Posterior vena cava (tissue), 2 donors: ENCODE data around the gene C1QA. TPM values are rescaled to one million over a fixed set of nuclear protein-coding genes. Genes with fewer than 3 reads are reported as not detected.

ENCODE experiments used
- DNase-seq: peaks from one replicate; pipeline ENCODE4 v3.0.0-alpha.2; 2020; ENCODE audit warnings: low spot score
- intact Hi-C, 2 donors: fragments of 100-400 bp; cut with DNase I; formaldehyde crosslinking; loops; one replicate each; pipeline versions ENCODE4 v1.14.1 to v1.14.2; 2022 to 2023
- long read RNA-seq, 2 donors: library from polyadenylated mRNA; unstranded; transcript quantifications; one replicate each; pipeline ENCODE4 v2.0.0, GENCODE V29; 2020 to 2021
- total RNA-seq, 2 donors: library from RNA; stranded (reverse); fragmentation: NEBNext Ultra II Directional; extraction: Animal tissue kit (Norgen Biotek cat#: 25700); gene quantifications; one replicate each; pipeline ENCODE4 v1.2.1, GENCODE V29; 2021
- donor health status: DM: yes; HTN: yes; CAD: no.
- donor health status: DM: yes; HTN: yes; CAD: no.

Gene C1QA, protein sequence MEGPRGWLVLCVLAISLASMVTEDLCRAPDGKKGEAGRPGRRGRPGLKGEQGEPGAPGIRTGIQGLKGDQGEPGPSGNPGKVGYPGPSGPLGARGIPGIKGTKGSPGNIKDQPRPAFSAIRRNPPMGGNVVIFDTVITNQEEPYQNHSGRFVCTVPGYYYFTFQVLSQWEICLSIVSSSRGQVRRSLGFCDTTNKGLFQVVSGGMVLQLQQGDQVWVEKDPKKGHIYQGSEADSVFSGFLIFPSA
- total RNA-seq, result 100 to 1,000 TPM in 1 of 2 donors, 10 to 100 TPM in 1; 72.6 to 301 TPM
- long read RNA-seq, donor 1, transcript C1QA-201 (3 exons, 1,143 nt), result major isoform, 50 of 70 reads
- long read RNA-seq, donor 1, partial matches to known transcripts, result 11 of 70 reads
- long read RNA-seq, donor 1, other reads (novel, unspliced or antisense), result 4 of 70 reads
- long read RNA-seq, donor 2, transcript C1QA-201 (3 exons, 1,143 nt), result major isoform, 32 of 51 reads
- long read RNA-seq, donor 2, partial matches to known transcripts, result 9 of 51 reads
- long read RNA-seq, donor 2, other reads (novel, unspliced or antisense), result 6 of 51 reads

DNA sequence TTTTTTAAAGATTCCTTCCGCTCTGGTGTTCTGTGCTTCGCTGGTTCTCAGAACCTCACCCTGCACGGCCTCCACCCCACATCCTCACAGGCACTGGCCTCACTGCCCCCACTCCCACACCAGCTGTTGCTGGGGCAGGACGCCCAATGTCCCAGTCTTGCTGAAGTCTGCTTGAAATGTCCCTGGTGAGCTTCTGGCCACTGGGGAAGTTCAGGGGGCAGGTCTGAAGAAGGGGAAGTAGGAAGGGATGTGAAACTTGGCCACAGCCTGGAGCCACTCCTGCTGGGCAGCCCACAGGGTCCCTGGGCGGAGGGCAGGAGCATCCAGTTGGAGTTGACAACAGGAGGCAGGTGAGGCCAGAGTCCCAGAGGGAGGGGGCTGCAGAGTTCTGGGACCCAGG lies at the start of gene C1QA:
Gene C1QA (plus strand): TSS at position 276 of the 400 bp plus-strand sequence. CDS start 989 bp downstream, outside the sequence.
- intact Hi-C loops, result loop anchor here in 1 of 2 donors (10.0 kb wide), 1 partner anchor 102 kb away; no protein-coding TSS in a partner anchor
- DNase-seq, result peak; percentile 92

DNA sequence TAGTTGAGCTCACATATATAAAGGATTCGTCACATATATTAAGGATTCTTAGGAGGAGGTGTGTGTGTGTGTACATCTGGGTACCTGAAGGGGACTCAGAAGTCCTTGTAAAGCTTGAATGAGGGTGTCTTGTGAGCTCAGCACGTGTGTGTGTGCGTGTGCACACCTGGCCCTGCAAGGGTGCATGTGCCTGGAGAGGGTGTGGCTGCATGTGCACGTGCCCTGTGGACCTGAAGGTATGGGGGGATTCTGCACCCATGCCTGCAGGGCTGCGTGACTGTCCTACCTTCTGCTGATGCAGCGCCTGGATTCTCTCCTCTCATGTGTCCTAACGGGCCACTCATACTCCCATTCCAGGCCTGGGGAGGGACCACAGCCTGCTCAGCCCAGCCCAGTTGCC lies 49.2 kb upstream of the C1QA start:
- intact Hi-C loops, result no loop called here
- DNase-seq, result no peak

DNA sequence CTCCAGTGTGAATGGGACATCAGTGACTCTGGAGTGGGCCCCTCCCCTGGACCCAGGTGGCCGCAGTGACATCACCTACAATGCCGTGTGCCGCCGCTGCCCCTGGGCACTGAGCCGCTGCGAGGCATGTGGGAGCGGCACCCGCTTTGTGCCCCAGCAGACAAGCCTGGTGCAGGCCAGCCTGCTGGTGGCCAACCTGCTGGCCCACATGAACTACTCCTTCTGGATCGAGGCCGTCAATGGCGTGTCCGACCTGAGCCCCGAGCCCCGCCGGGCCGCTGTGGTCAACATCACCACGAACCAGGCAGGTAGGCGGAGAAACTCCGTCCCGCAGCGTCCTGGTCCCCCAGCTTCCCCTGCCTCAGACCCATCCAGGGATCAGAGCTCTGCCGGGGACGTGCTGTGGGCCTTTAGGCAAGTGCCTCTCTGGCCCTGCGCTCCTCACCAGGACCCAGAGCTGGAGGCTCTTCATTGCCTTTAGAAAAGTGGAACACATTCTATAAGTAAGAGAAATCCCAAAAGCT lies 47.5 kb upstream of the C1QA start:
- DNase-seq, result no peak
- intact Hi-C loops, result no loop called here

DNA sequence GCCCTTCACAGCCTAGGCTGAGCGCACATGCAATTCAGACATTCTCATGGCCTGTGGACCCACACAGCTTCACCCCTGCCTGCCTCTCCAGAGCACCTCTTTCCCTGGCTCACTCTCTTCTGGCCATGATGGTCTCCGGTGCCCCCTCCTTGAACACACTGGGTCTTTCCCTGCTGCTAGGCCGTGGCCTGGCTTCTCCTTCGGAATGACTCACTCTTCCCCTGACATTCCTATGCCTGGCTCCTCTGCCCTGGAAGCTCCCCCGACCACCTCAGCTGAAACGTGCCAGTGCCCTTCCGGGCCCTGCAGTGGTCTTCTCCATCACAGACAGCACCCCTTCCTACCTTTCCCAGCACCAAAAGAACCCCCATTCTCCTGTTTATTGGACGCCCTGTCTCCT lies 44.9 kb upstream of the C1QA start:
- intact Hi-C loops, result no loop called here
- DNase-seq, result no peak

DNA sequence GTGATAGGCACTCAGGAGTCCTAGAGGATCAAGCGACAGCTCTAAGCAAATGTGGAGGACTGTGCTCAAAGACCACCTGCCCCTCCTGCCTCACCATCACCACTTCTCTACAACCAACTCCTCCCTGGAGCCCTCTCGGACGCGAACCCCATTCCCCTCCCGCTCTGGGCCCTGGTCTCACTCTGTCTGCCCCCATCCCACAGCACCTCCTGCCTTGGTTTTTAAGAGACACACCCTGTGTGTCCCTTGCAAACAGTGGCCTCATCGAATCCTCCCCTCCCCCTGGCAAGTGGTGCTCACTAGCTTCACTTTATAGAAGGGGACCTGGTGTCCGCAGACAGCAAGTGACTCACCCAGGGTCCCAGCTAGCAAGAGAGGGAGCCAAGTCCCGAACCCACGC lies 44.4 kb upstream of the C1QA start:
- intact Hi-C loops, result no loop called here
- no peak for DNase-seq

DNA sequence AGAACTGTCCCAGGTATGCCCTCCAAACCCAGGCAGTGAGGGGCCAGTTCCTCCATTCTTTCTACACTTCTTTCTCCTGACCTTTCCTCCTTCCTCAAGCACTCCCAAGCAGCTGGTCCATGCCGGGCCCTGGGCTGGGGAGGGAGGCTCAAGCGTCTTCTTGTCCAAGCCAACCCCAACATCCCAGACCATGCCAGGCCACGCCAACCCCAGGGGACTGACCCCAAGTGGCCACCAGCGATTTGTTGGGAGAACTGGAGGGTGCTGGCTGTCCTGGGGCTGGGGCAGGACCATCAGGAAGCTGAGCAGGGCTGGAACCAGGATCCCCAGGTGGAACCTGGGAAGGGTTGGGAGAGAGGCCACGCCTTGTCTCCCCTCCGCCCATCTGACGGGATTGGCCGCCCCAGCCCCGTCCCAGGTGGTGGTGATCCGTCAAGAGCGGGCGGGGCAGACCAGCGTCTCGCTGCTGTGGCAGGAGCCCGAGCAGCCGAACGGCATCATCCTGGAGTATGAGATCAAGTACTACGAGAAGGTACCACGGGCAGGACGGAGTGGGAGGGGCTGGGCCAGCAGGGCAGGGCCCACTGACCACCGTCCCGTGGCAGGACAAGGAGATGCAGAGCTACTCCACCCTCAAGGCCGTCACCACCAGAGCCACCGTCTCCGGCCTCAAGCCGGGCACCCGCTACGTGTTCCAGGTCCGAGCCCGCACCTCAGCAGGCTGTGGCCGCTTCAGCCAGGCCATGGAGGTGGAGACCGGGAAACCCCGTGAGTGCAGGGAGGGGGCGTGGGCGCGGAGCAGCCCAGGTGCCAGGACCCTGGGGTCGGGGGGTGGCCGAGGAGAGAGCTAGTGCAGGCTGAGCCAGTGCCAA lies 43.3 kb upstream of the C1QA start:
- intact Hi-C loops, result loop anchor here in 1 of 2 donors (1.0 kb wide), 1 partner anchor 45 kb away; no protein-coding TSS in a partner anchor
- no peak for DNase-seq

DNA sequence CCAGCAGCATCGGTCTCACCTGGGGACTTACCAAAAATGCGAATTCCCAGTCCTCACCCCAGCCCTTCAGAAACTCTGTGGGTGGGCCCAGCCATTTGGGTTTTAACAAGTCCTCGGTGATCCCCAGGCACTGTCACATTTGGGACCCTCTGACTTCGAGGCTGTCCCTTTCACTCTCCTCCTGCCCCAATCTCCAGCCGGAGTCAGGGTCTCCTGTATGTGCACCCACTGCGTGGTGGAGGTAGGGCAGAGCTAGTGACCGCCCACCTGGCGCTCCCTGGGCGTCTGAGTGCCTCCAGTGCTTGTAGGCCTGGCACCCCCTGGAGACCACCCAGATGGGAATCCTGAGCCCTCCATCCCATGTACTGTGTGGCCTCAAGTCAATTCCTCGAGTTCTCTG lies 42.0 kb upstream of the C1QA start:
- no peak for DNase-seq
- intact Hi-C loops, result no loop called here

DNA sequence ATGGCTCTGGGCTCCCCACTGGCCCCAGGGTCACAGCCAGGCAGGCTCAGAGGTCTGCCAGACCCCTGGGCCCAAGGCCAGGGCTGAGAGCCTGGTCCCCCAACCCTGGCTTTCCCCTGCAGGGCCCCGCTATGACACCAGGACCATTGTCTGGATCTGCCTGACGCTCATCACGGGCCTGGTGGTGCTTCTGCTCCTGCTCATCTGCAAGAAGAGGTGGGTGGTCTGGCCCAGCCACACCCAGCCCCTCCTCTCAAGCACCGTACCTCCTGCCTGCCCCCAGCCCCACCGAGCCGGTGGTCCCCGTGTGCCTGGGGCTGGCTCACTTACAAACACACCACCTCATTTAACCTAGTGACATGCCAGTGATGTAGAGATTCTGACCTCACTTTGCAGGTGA lies 41.3 kb upstream of the C1QA start:
- intact Hi-C loops, result no loop called here
- no peak for DNase-seq

DNA sequence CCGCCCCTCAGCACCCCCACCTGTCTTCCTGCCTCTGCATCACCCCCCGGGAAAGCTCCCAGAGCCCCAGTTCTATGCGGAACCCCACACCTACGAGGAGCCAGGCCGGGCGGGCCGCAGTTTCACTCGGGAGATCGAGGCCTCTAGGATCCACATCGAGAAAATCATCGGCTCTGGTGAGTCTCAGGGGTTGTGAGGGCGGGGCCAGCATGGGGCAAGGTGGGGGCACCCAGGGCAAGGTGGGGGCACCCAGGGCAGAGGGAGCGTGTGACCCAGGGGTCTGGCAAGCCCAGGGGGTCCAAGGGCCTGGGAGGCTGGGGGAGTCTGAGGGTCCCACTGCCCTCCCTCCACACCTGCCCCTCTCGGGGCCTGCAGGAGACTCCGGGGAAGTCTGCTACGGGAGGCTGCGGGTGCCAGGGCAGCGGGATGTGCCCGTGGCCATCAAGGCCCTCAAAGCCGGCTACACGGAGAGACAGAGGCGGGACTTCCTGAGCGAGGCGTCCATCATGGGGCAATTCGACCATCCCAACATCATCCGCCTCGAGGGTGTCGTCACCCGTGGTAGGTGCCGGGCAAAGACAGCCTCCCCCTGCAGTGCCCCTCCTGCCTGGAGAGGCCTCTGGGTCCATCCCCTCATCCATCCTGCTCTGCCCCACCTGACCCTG lies 39.0 kb upstream of the C1QA start:
- intact Hi-C loops, result no loop called here
- no peak for DNase-seq

DNA sequence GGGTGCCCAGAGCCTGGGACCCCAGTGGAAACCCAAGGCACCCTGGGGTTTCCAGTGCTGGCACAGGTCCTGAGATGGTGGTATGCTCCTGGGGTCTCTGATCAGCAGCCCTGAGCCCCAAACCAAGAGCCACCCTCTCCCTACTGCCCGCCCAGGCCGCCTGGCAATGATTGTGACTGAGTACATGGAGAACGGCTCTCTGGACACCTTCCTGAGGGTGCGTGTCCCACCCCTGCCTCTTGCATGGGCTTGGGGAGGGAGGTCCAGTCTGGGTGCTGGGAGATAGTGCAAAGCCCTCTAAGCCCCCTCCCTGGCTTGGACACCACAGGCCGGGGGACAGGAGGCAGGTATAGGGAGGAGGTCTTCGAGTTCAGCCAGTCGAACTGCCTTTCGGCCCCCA lies 38.4 kb upstream of the C1QA start:
- DNase-seq, result no peak
- intact Hi-C loops, result no loop called here

DNA sequence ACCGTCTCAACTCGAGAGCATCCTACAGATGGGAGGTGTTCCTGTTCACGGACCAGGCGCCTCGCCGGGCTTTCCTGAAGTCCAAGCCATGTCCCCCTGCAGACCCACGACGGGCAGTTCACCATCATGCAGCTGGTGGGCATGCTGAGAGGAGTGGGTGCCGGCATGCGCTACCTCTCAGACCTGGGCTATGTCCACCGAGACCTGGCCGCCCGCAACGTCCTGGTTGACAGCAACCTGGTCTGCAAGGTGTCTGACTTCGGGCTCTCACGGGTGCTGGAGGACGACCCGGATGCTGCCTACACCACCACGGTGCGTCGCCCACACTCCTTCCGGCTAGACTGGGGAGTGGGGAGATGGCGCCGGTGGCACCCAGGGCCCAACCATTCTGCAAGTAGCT lies 37.7 kb upstream of the C1QA start:
- no peak for DNase-seq
- intact Hi-C loops, result no loop called here

DNA sequence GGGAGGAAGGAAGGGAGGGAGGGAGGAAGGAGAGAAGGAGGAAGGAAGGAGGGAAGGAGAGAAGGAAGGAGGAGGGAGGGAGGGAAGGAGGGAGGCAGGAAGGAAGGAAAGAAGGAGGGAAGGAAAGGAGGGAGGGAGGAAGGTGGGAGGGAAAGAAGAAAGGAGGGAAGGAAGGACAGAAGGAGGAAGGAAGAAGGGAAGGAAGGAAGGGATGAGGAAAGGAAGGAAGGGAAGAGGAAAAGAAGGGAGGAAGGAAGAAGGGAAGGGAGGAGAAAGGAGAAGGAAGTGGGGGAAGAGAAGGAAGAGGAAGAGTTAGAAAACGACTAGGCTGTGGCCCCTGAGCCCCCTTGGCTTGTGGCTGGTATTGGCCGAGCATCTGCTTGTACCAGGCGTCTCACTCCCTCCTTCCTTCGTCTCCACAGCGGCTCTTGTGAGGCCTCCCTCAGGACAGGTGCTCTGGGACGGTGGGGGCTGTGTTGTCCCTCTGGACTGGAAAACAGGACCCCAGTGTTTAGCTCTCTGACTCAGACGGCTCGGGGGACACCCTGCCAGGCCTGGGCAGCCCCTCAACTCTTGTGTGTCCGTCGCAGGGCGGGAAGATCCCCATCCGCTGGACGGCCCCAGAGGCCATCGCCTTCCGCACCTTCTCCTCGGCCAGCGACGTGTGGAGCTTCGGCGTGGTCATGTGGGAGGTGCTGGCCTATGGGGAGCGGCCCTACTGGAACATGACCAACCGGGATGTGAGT lies 36.2 kb upstream of the C1QA start:
- intact Hi-C loops, result no loop called here
- no peak for DNase-seq

DNA sequence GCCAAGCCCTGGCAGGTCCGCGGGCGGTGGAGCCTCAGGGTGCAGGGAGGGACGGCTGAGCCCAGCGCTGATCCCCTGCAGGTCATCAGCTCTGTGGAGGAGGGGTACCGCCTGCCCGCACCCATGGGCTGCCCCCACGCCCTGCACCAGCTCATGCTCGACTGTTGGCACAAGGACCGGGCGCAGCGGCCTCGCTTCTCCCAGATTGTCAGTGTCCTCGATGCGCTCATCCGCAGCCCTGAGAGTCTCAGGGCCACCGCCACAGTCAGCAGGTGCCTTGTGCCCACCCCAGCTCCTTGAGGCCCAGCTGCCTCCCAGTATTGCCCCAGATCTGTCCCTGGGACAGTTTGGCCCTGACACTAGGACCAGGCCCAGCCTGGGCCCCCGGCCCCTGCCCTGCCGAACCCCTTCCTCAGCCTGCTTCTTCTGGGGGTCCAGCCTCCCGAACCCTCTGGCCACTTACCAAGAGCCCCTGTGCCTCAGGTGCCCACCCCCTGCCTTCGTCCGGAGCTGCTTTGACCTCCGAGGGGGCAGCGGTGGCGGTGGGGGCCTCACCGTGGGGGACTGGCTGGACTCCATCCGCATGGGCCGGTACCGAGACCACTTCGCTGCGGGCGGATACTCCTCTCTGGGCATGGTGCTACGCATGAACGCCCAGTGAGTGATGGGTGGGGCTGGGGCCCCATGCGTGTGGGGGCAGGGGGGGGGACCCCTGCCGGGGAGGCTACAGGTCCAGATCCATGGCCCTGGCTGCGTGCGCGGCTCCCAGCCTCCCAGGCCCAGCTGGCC lies 35.4 kb upstream of the C1QA start:
- intact Hi-C loops, result no loop called here
- no peak for DNase-seq

DNA sequence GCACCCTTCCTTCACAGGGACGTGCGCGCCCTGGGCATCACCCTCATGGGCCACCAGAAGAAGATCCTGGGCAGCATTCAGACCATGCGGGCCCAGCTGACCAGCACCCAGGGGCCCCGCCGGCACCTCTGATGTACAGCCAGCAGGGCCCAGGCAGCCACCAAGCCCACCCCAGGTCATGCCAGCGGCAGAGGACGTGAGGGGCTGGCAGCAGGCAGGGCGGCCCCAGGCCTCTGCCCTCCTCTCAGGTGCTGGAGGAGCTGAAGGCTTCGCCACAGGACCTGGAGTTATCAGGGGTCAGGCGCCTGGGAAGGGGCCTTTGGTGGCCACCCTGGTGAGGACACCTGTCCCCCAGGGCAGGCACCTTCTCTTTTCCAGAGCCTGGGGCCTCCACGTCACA lies 34.8 kb upstream of the C1QA start:
- no peak for DNase-seq
- intact Hi-C loops, result no loop called here

DNA sequence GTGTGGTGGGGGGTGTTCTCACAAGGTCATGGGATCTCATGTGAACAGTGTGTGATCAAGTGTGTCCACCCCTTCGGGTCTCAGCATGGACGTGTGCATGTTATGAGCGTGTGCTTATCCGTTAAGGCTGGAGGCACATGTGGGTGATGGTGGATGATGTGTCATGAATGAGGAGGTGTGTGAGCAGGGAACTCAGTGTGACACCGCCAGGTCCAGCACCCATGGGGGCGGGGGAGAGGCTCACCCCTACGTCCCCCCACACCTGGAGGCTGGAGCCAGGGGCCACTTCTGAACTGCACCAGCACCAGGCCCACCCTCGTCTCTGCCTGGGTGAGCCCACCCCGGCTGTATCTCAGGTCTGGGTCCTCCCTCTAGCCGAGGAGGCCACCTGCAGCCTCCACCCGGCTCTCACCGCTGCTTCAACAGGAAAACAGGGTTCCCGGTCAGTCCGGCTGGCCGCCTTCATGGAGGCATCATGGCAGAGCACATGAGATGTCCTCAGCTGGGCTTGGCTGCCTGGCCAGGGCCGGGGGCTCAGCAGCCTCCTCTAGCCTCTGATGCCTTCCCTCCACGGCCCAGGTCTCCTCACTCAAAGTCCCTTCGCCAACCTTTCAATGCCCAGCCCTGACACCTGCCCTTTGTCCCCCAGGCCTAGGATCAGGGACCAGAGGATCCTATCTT lies 34.2 kb upstream of the C1QA start:
- no peak for DNase-seq
- intact Hi-C loops, result no loop called here

DNA sequence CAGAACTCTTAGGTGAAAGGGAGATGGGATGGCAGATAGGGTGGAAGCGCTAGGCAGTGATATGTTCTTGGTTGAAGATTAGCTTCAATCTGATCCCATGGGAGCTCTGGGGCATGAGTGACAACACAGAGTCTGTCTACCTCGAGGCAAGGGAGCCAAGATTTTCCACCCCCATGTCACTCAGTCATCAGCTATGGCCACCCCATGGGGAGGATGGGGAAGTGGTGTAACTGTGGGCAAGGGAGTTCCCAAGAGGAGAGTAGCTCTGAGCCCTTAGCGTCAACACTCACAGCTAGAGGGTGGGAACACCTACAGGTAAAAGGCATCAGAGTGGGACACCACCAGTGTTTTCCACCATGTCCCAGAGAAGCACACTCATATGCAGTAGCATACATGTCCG lies 30.3 kb upstream of the C1QA start:
- intact Hi-C loops, result no loop called here
- DNase-seq, result no peak

DNA sequence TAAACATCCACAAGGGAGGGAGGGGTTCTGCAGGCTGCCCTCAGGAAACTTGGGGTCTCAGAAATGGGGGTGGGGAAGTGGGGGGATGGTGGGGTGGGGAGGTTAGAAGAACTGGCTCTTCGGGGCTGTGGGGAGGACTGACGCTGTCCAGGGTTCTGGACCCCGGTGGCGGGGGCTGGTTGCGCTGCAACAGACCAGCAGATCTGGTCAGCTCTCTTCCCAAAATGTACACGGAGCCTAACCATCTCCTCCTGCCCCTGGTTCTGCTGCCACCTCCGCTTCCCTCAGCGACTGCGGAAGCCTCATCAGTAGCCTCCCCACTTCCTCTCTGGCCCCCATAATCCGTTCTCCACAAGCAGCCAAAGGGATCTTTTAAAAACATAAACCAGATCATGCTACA lies 29.3 kb upstream of the C1QA start:
- DNase-seq, result no peak

More for the DNA sequence above, 29.3 kb upstream of the C1QA start:
- intact Hi-C loops, result no loop called here
